GM23338 (cell line): Measurements from ENCODE around the gene SMARCC1. TPM values are rescaled to one million over a fixed set of nuclear protein-coding genes. Genes with fewer than 3 reads are reported as not detected.
A peak's percentile ranks its signal among the peaks of the same experiment; 100 is the strongest.

Source experiments
- ATAC-seq: fragments of 200-7000 bp; cut with Tn5 transposase; 3 replicates; pipeline ENCODE4 v1.9.1; 2020
- DNase-seq: peaks from one replicate; pipeline ENCODE4 v3.0.0-alpha.2; 2015; ENCODE audit warnings: low spot score
- H2AFZ ChIP-seq: fragments of 200-600 bp; sonication (generic); 2 replicates; pipeline ENCODE4 v1.8.0; 2016; ENCODE audit warnings: antibody characterized with exemption, mild to moderate bottlenecking, moderate library complexity
- H3F3A ChIP-seq: fragments of 200-600 bp; sonication (generic); replicated peaks from 2 replicates; pipeline ENCODE4 v1.8.0; 2017; ENCODE audit warnings: antibody characterized with exemption, mixed run types, low read depth
- H3K27ac ChIP-seq: fragments of 200-600 bp; sonication (generic); 2 replicates; pipeline ENCODE4 v1.6.1; 2016; ENCODE audit warnings: low read depth
- H3K27me3 ChIP-seq: fragments of 200-600 bp; sonication (generic); 2 replicates; pipeline ENCODE4 v1.8.0; 2016; ENCODE audit warnings: mild to moderate bottlenecking, mixed run types, moderate library complexity; ENCODE audit not compliant: insufficient read depth
- H3K36me3 ChIP-seq: fragments of 200-600 bp; sonication (generic); 2 replicates; pipeline ENCODE4 v1.8.0; 2016; ENCODE audit warnings: mild to moderate bottlenecking; ENCODE audit not compliant: insufficient read depth
- H3K4me1 ChIP-seq: fragments of 200-600 bp; sonication (generic); 2 replicates; pipeline ENCODE4 v1.8.0; 2016; ENCODE audit warnings: mild to moderate bottlenecking, moderate library complexity; ENCODE audit not compliant: insufficient read depth
- H3K4me2 ChIP-seq: fragments of 200-600 bp; sonication (generic); 2 replicates; pipeline ENCODE4 v1.7.1; 2017; ENCODE audit warnings: mixed run types
- H3K4me3 ChIP-seq: fragments of 200-600 bp; sonication (generic); 2 replicates; pipeline ENCODE4 v1.6.1; 2016; ENCODE audit warnings: mixed run types
- H3K79me2 ChIP-seq: fragments of 200-600 bp; sonication (generic); replicated peaks from 2 replicates; pipeline ENCODE4 v1.8.0; 2017; ENCODE audit warnings: mild to moderate bottlenecking; ENCODE audit not compliant: insufficient read depth
- H3K9me2 ChIP-seq: fragments of 200-600 bp; sonication (generic); 2 replicates; pipeline ENCODE4 v1.8.0; 2017; ENCODE audit not compliant: insufficient read depth
- H4K20me1 ChIP-seq: fragments of 200-600 bp; sonication (generic); replicated peaks from 2 replicates; pipeline ENCODE4 v1.8.0; 2017; ENCODE audit warnings: mild to moderate bottlenecking; ENCODE audit not compliant: insufficient read depth
- H3K27ac Mint-ChIP-seq: 2 replicates; pipeline ENCODE4 v1.8.0; 2020; ENCODE audit warnings: inconsistent platforms, mild to moderate bottlenecking, moderate library complexity, mixed read lengths
- H3K27me3 Mint-ChIP-seq: 3 replicates; pipeline ENCODE4 v1.8.0; 2022; ENCODE audit warnings: low read depth, mild to moderate bottlenecking, moderate library complexity, mixed read lengths, inconsistent platforms; ENCODE audit not compliant: insufficient read depth, poor library complexity
- H3K36me3 Mint-ChIP-seq: 3 replicates; pipeline ENCODE4 v1.8.0; 2021; ENCODE audit warnings: low read depth, mild to moderate bottlenecking, inconsistent platforms, moderate library complexity, mixed read lengths
- H3K4me1 Mint-ChIP-seq: 3 replicates; pipeline ENCODE4 v1.8.0; 2020; ENCODE audit warnings: mild to moderate bottlenecking, inconsistent platforms, mixed read lengths
- H3K4me3 Mint-ChIP-seq: 3 replicates; pipeline ENCODE4 v1.8.0; 2021; ENCODE audit warnings: moderate library complexity, mild to moderate bottlenecking, inconsistent platforms, mixed read lengths
- H3K9me3 Mint-ChIP-seq: 3 replicates; pipeline ENCODE4 v1.8.0; 2020; ENCODE audit warnings: moderate library complexity, mild to moderate bottlenecking, inconsistent platforms, mixed read lengths
- ETS1 ChIP-seq: IDR thresholded peaks from 2 replicates; pipeline ENCODE4 v1.6.1; 2016; ENCODE audit warnings: antibody characterized with exemption
- EZH2 ChIP-seq: fragments of 200-600 bp; sonication (generic); IDR thresholded peaks from one replicate; pipeline ENCODE4 v1.8.0; 2017; ENCODE audit warnings: antibody characterized with exemption, mild to moderate bottlenecking, low read depth; ENCODE audit not compliant: unreplicated experiment
- REST ChIP-seq: IDR thresholded peaks from one replicate; pipeline ENCODE4 v1.6.1; 2018; ENCODE audit warnings: antibody characterized with exemption; ENCODE audit not compliant: unreplicated experiment
- STAT1 ChIP-seq: IDR thresholded peaks from one replicate; pipeline ENCODE4 v1.6.1; 2016; ENCODE audit warnings: antibody characterized with exemption; ENCODE audit not compliant: unreplicated experiment
- ZNF462 ChIP-seq: fragments of 250-450 bp; sonication (Bioruptor Pico); IDR thresholded peaks from 2 replicates; pipeline ENCODE4 v1.5.0; 2020; ENCODE audit warnings: mild to moderate bottlenecking, moderate library complexity
- polyA plus RNA-seq: library from polyadenylated mRNA; unstranded; fragments of >200 nt; fragmentation: Nextera tagmentation; extraction: Ambion mirVana; gene quantifications from 2 replicates; pipeline ENCODE4 v1.2.1, GENCODE V29; 2016
- total RNA-seq: library from RNA; depleted of rRNA; stranded (reverse); fragments of >200 nt; shearing (Covaris generic); gene quantifications from 2 replicates; pipeline ENCODE4 v1.2.3, GENCODE V29; 2014

Gene SMARCC1
- total and polyA plus RNA-seq, 2 experiments from 2014 or later = 105 to 171 TPM

- Histone ChIP-seq H4K20me1 (peaks cover 26% of the 10 kb centered on the region), H3K27ac (peak overlapping the region; percentile 74), H3F3A (peaks cover 12% of the 10 kb centered on the region; the same call in 1 of the 2 replicates), H3K79me2 (peaks cover 5% of the 10 kb centered on the region; the same call in 1 of the 2 replicates), H3K4me3 (no peak overlapping the region), H2AFZ (no peak overlapping the region), H3K9me2 (no peaks in the 10 kb centered on the region), H3K4me2 (no peak overlapping the region), H3K36me3 (peaks cover 50% of the 10 kb centered on the region), H3K4me1 (no peaks in the 10 kb centered on the region), H3K27me3 (no peaks in the 10 kb centered on the region)
- H3K27ac Mint-ChIP-seq = no peak overlapping the region
- H3K27me3 Mint-ChIP-seq = peaks cover 3% of the 10 kb centered on the region
- DNase-seq (no peak), ATAC-seq (no peak)
- no peak overlapping the region for H3K4me3 Mint-ChIP-seq
- peaks cover 3% of the 10 kb centered on the region; the same call in 1 of the 3 replicates for H3K4me1 Mint-ChIP-seq
- no peaks in the 10 kb centered on the region for H3K9me3 Mint-ChIP-seq
- TF ChIP-seq STAT1 (no peak), EZH2 (no peak), ZNF462 (CRISPR knock-in tag) (no peak)
- H3K36me3 Mint-ChIP-seq = peaks cover 59% of the 10 kb centered on the region
These were observed 168.8 kb downstream of the SMARCC1 start for GRCh38 chr3:47612879-47613278.

GRCh38 chr3:47612178-47612577 is 169.5 kb downstream of the SMARCC1 start:
- Mint-ChIP-seq H3K4me1 (peaks cover 3% of the 10 kb centered on the region; the same call in 1 of the 3 replicates), H3K9me3 (no peaks in the 10 kb centered on the region), H3K27ac (no peak overlapping the region), H3K4me3 (no peak overlapping the region), H3K27me3 (peaks cover 3% of the 10 kb centered on the region), H3K36me3 (peaks cover 56% of the 10 kb centered on the region)
- Histone ChIP-seq H3F3A (peaks cover 12% of the 10 kb centered on the region; the same call in 1 of the 2 replicates), H3K27me3 (no peaks in the 10 kb centered on the region), H3K36me3 (peaks cover 49% of the 10 kb centered on the region), H2AFZ (no peak overlapping the region), H3K79me2 (peaks cover 3% of the 10 kb centered on the region; the same call in 1 of the 2 replicates), H3K4me3 (no peak overlapping the region), H3K9me2 (no peaks in the 10 kb centered on the region), H3K27ac (peak overlapping the region; percentile 74), H4K20me1 (peaks cover 23% of the 10 kb centered on the region), H3K4me1 (no peaks in the 10 kb centered on the region), H3K4me2 (no peak overlapping the region)
- ATAC-seq (no peak), DNase-seq (no peak)
- TF ChIP-seq REST (no peak), ETS1 (no peak)
